ENCODE results near the gene ALOX12.

Gene ALOX12

DNA sequence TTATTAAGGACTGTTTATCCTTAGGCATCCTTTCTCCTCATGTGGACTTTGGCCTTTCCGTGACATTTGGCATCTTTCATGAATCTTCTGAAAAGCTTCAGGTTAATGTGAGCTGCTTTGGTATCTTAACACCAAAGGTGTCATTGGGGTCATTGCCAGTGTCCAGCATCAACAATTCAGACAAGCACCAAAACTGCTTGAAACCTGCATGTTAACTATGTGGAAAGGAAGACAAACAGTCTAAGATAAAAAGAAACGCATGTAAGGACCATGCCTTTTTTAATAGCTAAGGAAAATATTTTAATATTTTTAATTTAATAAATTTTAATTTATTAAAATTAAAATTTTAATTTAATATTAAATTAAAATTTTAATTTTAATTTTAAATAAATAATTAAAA lies 7.9 kb downstream of the ALOX12 start:
- DNase-seq = no peak

DNA sequence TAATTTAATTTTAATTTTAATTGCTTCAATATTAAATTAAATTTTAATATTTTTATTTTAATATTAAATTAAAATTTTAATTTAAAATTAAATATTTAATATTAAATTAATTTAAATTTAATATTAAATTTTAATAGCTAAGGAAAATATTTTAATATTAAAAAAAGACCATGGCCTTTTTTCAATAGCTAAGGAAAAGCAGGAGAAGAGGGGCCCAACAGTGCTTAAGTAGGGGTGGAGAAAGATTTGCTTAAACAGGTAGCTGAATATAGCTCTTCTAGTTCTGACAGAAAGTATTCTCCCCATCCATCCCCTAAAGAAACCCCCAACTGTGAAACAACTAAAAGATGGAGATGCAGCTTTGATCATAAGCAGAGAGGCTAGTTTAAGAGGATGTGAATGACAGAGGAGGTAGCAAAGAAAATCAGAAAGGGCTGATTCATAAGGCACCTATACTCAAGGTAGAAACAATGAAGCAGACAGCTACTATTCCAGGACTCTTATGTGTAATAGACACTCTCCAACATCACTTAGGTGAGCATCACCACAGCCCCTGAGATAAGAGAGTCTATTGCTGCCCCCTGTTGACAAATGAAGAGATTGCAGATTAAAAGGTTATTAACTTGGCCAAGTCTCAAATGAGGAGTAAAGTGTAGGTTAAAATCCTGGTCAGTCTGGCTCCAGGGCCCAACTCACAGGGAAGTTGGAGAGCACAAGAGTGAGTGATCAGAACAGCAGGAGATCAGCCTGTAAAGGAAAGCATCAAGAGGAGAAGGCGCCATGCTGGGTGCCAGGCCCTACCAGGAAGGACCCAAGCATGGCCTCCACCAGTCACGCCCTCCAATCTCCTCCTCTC lies 8.8 kb downstream of the ALOX12 start:
- DNase-seq = peak; percentile 86

DNA sequence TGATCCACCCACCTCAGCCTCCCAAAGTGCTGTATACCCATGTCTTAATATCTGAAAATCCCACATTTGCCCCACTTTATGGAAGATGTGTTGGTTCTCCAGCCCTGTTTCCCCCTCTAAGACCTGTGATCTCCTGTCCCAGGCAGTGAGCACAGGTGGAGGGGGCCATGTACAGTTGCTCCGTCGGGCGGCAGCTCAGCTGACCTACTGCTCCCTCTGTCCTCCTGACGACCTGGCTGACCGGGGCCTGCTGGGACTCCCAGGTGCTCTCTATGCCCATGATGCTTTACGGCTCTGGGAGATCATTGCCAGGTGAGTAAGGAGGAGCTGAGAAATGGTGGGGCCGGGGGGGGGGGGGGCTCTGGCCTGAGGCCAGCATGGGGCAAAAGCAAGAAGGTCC lies 9.9 kb downstream of the ALOX12 start:
- DNase-seq = no peak

DNA sequence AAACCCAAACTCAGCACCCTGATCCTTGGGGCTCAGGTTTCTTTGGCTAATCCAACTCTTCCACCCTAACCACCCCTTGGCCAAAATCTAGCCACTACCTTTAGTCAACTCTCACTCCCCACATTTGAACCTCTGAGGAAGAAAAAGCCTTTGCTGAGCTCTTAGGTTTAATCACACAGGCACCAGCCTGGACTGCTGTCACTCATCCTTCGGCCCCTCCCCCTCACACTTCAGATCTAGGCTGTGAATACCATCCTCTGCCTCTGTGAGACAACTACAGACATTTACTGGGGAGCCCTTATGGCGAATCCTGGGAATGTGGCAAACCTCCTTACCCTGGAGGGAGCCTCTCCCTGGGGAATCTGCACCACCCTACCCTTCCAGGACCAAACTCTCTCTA lies 11.3 kb downstream of the ALOX12 start:
- no peak for DNase-seq

DNA sequence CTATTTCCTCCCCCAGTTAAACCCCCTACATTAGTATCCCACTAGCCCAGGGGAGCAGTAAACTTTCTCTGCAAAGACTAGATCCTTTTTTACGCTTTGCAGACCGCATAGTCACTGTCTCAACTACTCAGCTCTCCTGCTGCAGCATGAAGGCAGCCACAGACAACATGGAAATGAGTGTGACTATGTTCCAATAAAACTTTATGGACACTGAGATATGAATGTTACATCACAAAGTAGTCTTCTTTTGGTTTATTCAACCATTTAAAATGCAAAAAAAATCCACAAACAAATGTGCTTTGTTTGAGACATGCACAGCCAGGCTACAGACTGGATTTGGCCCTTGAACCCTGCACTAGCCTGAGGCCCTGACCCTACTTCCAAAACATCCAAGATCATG lies 14.7 kb downstream of the ALOX12 start:
- DNase-seq = no peak

DNA sequence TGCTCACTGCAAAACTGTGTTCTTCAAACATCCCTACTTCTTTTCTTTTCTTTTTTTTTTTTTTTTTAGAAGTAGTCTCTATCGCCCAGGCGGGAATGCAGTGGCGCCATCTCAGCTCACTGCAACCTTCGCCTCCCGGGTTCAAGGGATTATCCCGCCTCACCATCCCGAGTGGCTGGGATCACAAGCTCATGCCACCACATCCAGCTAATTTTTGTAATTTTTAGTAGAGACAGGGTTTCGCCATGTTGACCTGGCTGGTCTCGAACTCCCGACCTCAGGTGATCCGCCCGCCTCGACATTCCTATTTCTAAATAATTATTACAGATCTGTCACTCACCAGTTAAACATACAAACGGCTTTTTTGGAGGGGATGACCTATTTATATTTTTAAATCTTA lies 15.6 kb downstream of the ALOX12 start:
- DNase-seq = no peak

DNA sequence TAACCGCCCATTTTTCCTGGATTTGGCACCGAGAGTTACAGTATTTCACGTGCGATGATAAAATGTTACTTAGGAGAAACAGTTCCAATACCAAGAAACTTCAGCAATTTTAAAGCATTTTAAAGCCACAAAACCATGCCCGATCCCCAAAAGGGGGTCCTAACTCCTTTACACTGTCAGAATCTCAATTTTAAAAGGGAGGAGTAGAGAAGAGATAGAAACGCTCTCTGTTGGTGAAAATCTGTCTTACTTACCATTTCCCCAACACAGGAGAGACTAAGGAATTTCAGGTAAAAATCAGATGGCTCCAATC lies 16.0 kb downstream of the ALOX12 start:
- DNase-seq = no peak

DNA sequence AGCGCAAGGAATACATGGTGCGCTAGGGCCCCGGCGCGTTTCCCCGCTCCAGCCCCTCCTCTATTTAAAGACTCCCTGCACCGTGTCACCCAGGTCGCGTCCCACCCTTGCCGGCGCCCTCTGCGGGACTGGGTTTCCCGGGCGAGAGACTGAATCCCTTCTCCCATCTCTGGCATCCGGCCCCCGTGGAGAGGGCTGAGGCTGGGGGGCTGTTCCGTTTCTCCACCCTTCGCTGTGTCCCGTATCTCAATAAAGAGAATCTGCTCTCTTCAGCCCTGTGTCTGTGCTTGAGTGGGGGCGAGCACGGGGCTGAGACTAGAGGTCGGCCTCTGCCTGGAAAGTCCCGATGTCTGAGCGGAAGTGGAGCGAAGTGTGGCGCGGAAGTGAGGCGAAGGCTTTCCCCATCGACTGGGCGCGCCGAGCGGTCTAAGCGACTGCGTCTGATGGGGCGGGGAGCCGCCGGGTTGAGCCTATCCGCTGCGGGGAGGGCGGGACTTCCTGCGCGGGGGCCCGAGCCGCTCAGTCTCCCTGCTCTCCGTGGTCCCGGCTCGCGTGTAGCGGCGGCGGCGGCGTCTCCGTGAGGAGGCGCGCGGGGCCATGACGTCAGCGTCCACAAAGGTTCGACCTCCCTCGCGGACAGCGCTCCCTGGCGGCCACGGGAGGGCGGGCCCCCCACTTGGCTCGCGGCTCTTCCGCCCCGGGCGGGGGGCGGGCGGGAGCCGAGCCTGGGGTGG lies 18.6 kb downstream of the ALOX12 start:
- DNase-seq = peak; percentile 91

DNA sequence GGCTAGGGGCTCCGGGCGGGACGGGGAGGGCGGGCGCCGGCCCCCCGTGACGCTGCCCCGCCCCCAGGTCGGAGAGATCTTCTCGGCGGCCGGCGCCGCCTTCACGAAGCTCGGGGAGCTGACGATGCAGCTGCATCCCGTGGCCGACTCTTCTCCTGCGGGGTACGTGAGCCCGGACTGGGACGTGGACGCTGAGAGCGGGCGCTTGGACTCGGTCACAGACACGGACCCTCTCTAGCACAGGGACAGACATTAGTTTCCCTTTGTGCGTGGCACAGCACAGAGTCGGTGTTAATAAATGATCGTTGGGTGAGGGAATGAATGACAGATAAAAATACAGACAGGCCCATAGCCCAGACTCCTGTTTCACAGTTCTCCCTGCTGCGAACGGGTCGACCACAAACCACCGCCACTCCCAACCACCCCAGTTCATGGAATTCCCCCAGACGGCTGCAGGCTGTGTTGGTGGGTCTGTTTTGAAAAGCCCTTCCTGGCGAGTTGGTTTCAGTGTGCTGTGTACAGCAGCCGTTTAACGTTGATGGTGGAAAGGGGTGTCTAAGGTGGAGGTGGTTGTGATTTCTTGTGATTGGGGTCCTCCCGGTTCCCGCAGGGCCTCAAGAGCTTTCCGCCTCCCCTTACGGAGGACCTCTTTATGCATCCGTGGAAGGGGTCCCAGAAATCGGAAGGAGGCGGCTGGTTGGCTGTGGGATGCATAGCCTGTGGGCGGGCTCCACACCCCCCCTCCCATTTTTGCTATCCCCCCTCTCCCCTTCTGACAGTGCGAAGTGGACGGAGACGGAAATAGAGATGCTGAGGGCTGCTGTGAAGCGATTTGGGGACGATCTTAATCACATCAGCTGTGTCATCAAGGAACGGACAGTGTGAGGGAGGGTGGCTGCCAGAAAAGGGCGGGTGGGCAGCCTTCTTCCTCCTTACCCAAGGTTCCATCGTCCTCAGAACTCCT lies 19.4 kb downstream of the ALOX12 start:
- no peak for DNase-seq

DNA sequence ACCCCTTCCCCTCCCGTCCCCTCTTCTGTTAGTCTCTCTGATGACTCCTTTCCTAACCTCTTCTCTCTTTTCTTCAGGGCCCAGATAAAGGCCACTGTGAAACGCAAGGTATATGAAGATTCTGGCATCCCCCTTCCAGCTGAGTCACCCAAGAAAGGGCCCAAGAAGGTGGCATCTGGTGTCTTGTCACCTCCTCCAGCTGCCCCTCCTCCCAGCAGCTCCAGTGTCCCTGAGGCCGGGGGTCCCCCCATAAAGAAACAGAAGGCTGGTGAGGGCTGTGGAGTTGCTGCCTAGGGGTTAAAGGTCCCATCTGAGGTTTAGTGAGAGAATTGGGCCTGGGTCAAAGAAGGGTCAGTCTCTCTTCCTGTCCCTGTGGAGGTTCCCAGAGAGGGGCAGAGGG lies 20.6 kb downstream of the ALOX12 start:
- DNase-seq = no peak

DNA sequence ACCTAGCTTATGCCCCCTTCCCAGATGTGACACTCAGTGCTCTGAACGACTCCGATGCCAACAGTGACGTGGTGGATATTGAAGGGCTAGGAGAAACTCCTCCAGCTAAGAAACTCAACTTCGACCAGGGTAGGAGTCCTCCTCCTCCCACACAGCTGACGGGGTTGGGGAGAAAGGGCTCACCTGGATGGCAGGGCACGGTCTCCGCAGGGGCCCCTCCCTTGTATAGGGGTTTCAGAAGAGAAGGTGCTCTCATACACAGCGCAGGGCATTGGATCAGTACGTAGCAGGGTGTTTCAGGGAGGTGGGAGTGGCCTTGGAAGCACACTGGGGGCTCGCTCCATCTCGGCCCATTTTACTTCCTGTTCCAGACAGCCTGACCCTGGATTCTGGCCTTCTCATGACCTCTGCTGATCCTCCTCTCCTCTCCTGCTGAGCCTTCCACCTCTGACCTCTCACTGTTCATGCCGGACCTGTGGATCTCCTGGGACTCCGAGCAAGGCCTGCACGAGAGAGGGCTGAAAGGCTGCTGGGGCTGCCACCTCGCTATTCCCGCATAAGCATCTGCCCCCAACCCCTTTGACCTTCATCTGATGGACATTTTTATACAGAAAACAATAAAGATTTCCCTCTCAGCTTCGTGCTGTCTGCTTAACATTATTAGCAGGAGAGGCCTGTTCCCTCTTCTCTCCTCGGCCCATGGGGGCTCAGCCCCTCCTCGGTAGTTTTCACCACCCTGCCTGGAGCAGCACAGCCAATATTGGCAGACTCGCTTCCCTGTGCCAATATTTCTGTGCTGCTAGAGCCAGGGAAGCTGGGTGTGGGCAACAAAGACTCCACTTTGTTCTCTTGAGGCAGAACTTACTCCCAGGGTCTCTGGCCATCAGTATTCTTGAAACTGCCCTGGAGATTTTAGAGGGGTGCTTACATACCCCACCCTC lies 21.3 kb downstream of the ALOX12 start:
- DNase-seq = no peak

DNA sequence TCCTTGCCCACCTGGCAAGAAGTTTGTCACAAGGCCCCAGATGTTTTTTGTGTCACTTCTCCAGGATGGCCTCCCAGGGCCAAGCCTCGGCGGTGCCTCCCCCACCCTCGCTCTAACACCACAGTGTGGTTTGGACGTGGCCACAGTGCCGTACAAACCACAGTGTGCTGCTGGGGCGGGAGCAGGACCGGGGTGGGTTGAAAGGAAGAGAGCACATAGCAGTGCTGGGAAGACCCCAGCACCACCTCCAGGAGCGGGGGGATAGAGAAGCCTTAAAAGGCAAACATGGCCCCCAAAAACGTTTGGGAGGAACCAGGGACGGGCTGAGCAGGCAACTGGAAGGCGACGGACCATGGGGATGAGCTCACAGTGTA lies 22.0 kb downstream of the ALOX12 start:
- DNase-seq = no peak

DNA sequence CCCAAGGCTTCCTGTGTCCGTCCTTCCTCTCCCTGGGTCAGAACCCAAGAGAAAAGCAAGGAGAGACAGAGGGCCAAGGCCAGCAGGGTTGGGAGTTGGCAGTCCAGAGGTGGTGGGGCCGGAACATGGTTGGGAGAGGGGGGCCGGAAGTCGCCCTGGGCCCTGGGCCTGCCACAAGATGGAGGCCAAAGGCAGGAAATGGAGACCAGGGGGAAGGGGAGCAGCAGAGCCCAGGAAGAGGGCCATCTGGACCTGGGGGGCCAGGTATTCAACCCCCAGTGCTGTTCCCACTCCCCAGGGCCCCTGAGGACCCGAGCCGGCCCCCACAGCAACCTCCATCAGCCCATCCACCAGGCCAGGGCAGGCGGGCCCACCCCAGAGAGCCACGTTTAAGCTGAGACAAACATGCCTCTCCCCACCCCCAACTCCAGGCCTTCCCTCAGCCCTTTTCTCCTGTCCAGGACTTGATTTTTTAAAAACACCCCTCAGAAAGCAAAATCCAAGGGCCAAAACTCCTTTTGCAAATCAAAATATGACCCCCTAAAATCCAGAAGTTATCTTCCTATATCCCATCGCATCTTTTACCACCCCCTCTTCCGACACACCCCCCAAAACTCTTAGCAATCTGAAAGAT lies 22.6 kb downstream of the ALOX12 start:
- no peak for DNase-seq

DNA sequence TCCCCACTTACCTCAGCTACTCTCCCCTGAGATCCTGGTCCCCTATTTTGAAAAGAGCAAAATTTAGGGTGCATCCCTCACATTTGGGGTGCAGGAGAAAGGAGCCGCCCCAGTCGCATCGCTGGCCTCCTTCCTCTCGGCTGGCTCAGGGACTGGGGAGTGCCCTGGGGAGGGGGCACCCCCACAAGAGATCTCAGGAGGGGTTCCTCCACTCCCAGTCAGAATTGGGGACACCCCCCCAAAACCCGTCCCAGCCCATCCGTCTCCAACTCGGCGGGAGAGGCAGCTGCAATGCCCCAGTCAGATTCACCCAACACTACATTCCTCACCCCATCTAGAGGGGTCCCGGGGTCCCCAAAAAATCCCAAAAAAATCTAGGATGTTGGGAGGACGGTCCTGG lies 23.5 kb downstream of the ALOX12 start:
- DNase-seq = no peak

DNA sequence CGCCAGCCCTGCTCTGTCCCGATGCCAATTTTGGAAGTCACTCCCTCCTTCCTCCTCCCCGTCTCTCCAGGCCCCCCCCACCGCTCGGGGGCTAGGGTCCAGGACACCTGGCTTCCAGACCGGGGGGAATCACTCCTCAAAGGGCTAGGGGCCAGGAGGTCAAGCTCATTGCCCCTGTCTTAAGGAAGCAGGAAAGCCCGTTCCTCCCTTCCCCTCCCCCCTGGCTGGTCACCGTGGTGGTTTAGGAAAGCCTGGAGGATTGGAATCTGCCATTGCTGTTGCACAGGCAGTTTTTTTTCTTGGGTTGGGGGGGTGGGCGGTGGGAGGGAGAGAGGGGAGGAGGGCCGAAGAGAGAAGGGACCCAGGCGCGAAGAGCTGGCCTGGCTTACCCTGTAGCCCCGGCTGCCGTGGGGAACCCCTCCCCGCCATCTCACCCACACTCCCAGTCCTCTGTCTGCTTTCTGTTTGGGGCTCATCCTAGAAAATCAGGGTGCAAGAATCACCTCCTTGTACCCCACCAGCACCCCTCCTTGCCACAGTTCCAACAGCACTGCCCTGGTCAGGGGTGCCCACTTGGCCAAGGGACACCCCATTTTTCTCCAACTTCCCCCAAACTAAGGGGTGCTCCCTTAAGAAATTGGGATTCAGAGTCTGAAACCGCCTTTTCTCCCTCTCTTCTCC lies 24.1 kb downstream of the ALOX12 start:
- peak; percentile 55 for DNase-seq

DNA sequence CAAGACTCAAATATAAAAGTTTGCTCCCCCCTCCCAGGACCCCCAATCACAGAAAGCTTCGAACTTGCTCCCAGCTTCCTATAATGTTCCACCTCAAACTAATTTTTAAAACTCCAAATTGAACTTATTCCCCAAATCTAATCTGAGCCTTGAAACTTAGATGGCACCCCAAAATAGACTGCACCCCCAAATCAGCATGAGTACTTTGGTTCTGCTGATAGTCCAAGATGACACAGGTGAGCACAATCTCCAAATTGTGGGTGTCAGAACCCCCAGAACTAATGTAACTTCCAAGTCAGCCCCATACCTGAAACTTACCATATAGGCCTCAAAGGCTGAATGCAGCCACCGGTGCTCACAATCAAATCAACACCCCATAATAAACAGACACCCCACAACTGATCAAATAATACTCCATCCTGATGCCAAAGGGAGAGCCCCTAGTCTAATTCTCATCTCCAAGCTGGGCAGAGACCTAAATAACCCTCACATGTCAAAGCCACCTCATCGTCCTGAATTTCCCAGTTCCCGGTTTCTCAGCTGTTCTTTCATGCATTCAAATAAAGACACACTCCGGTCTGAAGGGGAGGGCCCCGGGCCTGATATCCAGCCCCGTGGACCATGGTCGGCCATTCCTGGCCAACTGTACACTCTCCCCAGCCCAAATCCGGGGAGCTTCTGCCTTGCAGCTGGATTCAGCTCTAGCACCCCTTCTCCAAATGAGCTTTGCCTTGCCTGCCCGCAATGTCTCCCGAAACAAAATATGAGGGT lies 25.2 kb downstream of the ALOX12 start:
- DNase-seq = no peak

DNA sequence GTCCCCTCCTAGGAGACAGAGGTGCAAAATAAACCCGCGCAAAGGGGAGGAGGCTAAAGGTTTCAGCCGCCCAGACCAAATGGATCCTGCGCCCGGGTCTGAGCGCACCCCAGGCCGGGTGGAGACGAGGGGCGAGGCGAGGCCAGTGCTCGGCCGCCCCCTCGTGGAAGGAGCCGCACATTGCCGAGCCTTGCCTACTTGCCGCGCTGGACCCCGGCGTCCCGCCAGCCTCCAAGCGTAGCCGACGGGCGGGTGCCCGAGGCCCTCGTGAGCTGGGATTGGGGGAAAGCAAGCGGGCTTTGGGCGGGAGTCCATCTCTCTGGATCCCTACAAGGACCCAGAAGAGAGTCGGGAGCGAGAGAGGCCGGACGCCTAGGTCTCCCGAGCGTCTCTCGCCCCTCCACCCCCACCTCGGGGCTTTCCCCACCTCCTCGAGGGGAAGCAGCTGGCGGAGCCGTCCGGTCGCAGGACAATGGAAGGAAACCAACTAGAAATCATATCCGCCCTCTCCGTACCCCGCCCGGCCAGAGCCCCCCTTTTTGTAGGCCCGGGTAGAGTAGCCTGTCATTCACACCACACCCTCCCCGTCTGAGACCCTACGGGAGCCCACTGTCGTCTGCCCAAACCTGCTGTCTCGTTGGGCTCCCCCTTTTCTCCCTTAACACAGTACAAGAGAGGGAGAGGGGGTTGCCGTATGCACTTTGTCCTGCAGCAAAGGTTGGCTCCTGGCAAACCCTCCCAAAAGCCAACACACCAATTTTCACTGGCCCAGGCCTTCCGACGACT lies 26.3 kb downstream of the ALOX12 start:
- DNase-seq = peak; percentile 56

DNA sequence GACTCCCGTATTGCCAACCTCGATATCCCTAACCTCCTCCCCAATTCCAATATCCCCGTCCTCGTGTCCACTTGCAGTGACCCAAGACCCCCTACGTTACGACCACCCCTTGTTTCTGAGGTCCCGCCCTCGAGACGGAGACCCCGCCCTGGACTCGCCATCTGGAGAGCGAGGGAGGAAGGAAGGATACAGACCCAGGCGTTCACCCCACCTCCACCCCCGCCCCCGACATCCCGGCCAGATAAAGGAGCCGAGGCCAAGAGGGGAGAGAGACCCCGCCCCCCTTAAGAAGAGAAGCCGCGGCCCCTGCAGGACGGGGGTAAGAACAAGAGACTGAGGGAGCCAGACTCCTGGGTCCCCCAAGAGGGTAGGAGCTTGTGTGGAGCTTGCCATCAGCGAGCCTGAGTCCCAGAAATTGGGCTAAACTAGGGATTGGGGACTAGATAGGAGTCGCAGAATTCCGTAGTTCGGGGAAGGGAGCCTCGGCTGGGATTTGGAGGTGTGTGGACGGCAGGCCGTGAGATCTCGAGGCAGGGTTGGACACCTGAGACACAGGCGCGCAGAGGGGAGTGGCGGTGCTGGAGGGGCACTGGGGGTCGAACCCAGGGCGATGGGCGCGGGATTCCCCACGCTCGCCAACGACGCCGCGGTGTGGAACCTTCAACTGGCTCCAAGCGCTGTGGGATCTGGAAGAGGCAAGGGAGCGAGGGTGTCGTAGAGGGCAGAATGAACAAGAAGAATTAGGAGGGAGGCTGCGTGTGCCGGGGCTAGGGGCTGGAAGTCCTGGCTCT lies 27.1 kb downstream of the ALOX12 start, which contains the start of gene BCL6B:
TSS of gene BCL6B (plus strand) at position 270 of the 791 bp plus-strand sequence. CDS start 622 bp downstream, outside the sequence.
- no peak for DNase-seq

All from NCI-H1694 (cell line).